Endothelial cell of umbilical vein (primary cell): ENCODE data around the gene FAM174B.

Source experiments
- EZH2 ChIP-seq: IDR thresholded peaks from 2 replicates; pipeline ENCODE4 v1.6.1; 2012; ENCODE audit warnings: borderline replicate concordance, low read depth, mild to moderate bottlenecking, moderate library complexity, low read length, inconsistent platforms; ENCODE audit not compliant: severe bottlenecking
- MYC ChIP-seq: IDR thresholded peaks from one replicate; pipeline ENCODE4 v1.6.1; 2011; ENCODE audit warnings: mild to moderate bottlenecking, low read depth, low read length
- POLR2A ChIP-seq: IDR thresholded peaks from 2 replicates; pipeline ENCODE4 v1.6.1; 2012; ENCODE audit warnings: low read depth, mild to moderate bottlenecking, control low read depth, low read length
- POLR2AphosphoS5 ChIP-seq: IDR thresholded peaks from 2 replicates; pipeline ENCODE4 v1.6.1; 2012; ENCODE audit warnings: low read depth, mild to moderate bottlenecking, control low read depth, low read length, moderate library complexity; ENCODE audit not compliant: insufficient read depth
- TF ChIP-seq, protein P1 (sequence below), 2 donors: IDR thresholded peaks; 1 replicate in 1 of 2; 2 replicates in 1 of 2; pipeline ENCODE4 v1.5.1; 2011; ENCODE audit warnings: low read length in 2 of 2, mild to moderate bottlenecking in 2 of 2, moderate library complexity in 2 of 2, control low read depth in 1 of 2, inconsistent platforms in 1 of 2, low read depth in 1 of 2; ENCODE audit not compliant: insufficient read depth in 1 of 2; ENCODE audit errors: extremely low read depth in 1 of 2
- TF ChIP-seq, protein P2 (sequence below): IDR thresholded peaks from 2 replicates; pipeline ENCODE4 v1.6.1; 2011; ENCODE audit not compliant: insufficient read depth, insufficient read length

DNA sequence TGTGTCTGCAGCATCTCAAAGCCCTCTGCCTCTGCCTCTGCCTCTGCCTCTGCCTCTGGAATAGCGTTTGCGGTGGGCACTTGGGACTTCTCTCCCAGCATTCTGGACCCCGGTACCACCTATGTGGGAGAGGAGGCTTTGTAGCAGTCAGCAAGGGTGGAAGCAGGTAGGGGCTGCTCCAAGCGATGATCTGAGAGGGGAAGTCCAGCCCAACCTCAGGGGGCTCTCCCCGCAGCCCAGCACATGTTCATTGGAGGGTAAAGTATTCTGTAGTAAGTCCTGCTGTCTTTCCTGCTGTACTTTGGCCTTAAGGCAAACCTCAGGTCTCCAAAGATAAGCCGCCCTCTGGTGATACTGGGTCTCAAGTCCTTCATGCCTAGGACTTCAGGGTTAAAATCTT, 68.6 kb downstream of the FAM174B start:
- TF ChIP-seq, protein P1, sequence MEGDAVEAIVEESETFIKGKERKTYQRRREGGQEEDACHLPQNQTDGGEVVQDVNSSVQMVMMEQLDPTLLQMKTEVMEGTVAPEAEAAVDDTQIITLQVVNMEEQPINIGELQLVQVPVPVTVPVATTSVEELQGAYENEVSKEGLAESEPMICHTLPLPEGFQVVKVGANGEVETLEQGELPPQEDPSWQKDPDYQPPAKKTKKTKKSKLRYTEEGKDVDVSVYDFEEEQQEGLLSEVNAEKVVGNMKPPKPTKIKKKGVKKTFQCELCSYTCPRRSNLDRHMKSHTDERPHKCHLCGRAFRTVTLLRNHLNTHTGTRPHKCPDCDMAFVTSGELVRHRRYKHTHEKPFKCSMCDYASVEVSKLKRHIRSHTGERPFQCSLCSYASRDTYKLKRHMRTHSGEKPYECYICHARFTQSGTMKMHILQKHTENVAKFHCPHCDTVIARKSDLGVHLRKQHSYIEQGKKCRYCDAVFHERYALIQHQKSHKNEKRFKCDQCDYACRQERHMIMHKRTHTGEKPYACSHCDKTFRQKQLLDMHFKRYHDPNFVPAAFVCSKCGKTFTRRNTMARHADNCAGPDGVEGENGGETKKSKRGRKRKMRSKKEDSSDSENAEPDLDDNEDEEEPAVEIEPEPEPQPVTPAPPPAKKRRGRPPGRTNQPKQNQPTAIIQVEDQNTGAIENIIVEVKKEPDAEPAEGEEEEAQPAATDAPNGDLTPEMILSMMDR (IDR thresholded peaks at IDR 0.05; ENCODE audit: extremely low read depth in 1 of 2, insufficient read depth in 1 of 2, low read depth in 1 of 2, low read length in 2 of 2): no peak
- no peak for TF ChIP-seq POLR2A
- TF ChIP-seq EZH2: no peak
- TF ChIP-seq POLR2AphosphoS5: no peak
- TF ChIP-seq, protein P2, sequence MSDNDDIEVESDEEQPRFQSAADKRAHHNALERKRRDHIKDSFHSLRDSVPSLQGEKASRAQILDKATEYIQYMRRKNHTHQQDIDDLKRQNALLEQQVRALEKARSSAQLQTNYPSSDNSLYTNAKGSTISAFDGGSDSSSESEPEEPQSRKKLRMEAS: no peak
- TF ChIP-seq MYC: no peak
